HG02840 (cell line): Measurements from ENCODE around the gene PCYT1A.
"Not testable (repeated sequence)": the region's sequence is repeated elsewhere in the genome, so short reads cannot be mapped to it uniquely, and the experiment has no call there.

Experiments used
- ATAC-seq: cut with Tn5 transposase; IDR thresholded peaks from one replicate; pipeline ENCODE4 v1.9.1; 2021; ENCODE audit warnings: mild to moderate bottlenecking, moderate library complexity, moderate number of reproducible peaks; ENCODE audit not compliant: unreplicated experiment, low FRiP score

The PCYT1A gene

DNA sequence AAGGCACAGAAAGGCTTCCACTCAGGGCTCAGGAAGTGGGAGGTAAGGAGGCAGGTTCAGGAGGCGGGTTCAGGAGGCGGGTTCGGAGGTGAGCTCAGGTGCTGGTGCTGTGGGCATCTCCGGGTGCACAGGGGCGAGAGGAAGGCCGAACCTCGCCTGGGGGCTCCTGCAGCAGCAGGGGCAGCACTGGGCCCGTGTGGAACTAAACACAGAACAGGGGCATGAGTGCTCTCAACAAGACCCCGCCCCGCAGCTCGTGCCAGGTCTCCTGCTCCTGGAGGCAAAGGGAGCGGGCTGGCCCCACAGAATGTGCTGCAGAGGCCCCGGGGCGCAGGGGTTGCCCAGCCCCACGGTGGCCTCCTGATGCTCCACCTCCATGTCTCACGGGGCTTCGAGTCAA, 90.0 kb downstream of the PCYT1A start:
- ATAC-seq = no peak

DNA sequence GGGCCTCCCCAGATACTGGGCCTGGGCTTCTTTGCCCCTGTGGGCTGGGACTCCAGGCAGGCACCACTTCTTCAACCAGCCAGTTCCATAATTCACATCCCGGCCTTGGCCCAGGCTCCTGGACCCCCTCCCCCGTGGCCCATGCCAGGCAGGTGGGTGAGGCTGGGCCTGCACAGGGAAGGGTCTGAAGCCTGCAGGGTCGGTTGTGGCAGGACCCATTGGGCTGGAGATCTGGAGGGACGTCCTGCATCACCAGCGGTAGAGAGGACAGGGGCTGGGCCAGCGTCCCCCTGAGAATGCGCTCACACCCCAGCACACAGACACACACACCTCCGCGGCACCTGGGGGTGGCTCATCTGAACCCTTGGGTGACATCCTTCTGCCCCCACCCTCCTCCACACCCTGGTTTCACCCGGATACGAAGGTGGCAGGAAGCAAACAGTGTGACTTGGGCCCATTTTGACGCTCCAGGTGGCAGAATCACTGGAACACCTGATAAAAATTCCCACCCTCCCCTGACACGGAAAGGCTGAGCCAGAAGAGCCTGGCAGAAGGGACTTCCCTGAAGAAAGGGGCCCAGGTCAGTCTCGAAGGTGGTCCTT, 91.8 kb downstream of the PCYT1A start:
- no peak for ATAC-seq

DNA sequence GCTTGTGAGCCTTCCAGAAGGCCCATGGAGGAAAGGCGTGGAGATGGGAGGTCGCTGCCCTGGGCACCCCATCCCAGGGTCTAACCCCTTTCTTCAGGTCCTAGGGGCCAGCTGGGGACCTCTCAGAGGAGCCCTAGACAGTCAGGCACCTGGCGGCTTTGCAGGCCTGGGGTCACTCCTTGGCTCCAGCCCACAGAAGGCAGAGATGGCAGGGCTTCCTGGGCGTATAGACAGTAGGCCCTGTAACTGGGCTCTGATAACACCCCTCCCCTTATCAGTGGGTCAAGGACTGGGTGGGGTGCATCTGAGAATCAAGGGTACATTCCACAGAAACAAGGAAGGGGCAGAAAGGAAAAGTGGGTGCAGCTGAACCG, 93.0 kb downstream of the PCYT1A start:
- ATAC-seq = no peak

DNA sequence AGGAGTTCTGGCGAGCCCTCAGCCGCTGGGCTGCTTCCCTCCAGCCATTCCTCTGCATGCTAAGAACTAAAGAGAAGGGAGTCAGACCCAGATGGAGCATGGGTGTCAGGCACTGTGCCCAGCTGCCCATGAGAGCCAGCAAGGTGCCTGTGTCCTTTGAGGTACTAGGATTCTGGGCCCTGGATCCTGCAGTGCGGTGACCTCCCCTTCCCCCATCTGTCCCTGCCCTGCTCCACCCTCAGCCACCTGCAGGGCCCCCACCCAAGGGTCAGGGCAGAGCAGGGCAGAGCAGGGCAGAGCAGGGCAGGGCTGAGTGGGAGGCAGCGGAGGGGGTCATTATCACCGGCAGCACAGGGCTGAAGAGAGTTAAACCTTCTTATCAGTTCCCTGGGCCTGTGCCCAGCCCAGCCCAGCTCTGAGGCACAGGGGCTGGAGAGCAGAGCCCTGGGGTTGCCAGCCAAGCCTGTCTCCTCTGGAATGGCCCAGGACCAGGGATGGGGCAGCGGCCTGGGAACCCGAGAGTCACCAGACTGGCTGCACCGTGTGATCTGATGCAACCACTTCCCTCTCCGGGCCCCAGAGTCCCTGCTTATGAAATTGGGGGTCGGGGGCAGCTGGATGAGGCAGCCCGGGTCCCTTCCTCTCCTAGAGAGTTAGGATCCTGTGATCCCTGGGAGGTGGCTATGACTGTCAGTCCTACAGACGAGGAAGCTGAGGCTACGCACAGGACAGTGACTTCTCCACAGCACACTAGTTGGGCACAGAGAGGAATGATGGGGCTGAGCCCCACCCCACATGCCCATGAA, 93.6 kb downstream of the PCYT1A start:
- no peak for ATAC-seq

DNA sequence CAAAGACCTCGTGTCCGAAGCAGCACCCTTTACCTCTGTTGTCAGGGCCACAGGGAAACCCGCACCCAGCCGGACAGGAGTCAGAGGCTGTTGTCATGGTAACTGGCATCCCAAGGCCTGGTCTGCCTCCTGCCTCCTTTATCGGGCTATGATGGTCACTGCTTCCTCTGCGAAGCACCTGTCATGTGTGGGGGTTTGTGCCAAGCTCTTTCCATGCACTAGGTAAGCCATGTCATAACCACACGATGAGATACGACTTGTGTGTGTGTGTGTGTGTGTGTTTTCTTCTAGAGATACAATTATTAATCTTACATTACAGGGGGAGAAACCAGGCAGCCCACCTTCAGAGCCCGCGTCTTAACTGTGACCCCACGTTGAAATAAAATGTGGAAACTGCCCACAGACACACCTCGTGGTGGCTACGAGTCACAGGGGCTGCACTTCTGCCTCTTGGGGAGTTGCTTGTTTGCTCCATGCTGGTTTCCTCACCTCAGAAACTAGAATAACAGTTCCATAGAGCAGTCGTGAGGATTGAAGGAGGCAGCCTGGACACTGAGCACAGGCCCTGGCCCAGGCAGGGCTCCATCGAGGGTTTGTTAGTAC, 94.3 kb downstream of the PCYT1A start:
- no peak for ATAC-seq

GRCh38 chr3:196192524-196193051, 94.9 kb downstream of the PCYT1A start:
- ATAC-seq = no peak

GRCh38 chr3:196192036-196192523, 95.4 kb downstream of the PCYT1A start:
- no peak for ATAC-seq

DNA sequence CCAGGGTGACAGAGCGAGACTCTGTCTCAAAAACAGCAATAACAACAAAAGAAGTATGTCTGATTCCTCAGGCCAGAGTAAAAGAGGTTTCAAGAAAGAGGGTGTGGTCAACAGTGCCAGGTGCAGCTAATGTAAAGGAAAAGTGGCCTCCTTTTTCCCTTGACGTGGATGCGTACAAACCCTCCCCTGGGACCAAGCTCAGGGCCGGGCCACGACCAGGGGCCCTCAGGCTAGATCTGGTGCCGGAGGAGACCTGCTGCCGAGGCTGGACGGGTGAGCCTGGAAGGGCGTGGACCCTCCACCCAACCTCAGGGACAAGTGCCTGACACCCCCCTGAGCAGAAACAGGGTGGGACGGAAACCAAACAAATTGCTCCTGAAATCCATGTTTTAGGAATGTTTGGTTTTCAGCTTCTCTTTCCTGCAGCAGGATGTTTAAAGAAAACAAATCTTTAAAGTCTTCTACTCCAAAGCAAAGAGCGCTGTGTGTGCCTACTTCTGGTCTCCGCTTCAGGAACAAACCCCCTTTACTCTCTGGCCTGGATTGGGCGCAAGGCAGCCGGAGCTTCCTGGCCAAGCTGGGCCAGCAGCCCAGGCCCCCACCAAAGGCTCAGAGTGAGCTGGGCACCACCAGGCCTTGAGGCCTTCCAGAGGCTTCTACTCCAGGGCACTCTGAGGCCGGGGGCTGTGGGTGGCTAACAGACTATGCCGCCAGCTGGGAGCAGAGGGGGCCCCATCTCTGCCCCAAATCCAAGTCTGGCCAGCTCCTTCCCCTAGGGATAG, 97.8 kb downstream of the PCYT1A start:
- no peak for ATAC-seq

DNA sequence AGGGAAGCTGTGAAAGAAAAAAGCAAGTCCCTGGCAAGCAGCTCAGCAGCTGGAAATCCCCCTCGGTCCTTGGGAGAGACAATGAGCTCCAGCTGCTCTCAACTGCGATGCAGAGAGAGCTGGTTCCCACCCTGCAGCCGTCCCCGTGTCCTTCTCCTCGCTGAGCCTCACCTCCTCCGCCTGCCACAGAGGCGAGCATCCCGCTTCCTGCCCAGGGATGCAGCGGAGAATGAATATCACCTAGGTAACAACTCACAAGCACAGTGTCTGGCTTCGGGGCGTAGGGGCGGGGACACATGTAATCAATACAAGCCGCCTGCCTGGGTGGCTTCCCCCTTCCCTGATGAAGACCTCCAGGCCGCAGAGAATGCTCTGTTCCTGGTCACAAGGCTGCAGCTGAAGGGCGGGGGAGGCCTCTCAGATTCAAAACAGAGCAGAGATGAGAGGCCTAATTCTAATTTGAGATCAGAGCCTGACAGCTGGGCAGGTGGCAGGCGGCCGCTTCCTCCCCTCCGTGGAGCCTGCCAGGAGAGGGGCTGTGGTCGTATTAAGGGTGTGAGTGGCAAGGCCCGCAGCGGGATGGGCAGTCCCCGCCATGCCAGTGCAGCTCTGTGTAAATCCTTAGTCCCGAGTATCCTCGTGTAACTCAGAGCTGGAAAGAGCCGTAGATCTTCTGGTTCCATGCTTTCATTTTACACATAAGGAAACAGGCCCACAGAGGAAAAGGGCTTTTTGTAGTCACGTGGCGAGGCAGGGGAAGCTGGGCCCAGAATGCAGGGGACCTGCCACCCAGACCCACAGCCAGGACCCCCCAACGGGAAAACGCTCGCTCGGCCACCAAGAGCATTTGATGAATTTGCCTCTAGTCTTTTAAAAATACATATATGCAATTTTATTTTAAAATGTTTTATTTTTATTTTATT, 100.6 kb downstream of the PCYT1A start:
- ATAC-seq = no peak

- ATAC-seq = no peak
Observed at GRCh38 chr3:196184881-196185280, 102.6 kb downstream of the PCYT1A start.

DNA sequence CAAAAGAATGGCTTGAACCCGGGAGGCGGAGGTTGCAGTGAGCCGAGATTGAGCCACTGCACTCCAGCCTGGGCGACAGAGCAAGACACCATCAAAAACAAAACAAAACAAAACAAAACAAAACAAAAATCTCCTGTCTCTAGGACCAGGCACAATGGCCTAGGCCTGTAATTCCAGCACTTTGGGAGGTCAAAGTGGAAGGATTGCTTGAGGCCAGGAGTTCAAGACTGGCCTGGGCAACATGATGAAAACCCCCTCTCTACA, 103.4 kb downstream of the PCYT1A start:
- not testable (repeated sequence) for ATAC-seq

DNA sequence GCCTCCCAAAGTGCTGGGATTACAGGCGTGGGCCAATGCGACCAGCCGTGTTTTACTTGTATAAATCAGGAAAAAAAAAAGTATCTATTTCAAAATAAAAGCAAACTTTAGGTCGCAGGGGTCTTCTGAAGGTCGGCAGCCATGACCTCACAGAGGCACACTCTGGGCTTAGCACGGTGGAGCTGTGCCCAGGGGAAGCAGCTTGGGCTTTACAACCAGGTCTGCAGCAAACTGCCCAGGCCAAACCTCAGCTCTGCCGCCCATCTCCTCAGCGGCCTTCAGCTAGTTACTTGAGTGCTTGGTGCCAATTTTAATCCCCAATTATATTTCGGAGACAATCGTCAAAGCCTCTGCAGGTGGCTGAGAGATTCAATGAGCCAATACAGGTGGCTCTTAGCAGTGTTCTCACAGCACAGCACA, 106.4 kb downstream of the PCYT1A start:
- no peak for ATAC-seq

DNA sequence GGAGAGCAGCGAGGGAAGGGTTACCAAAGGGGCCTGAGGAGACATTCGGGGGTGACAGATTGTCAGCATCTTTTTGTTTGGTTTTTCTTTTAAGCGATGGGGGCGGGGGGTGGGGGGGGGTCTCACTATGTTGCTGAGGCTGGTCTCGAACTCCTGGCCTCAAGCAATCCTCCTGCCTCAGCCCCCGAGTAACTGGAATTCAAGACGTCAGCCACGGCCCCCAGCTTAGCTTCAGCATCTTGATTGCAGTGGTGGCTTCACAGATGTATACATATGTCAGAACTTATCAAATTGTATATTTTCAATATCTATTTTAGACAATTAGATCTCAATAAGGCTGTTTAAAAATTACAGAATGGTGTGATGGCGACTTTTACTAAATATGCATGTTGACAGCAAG, 107.2 kb downstream of the PCYT1A start:
- ATAC-seq = no peak
